HEK293T (cell line): ENCODE measurements around the gene JOSD2.

Experiments
- BHLHE40 ChIP-seq: fragments of 450-650 bp; IDR thresholded peaks from 2 replicates; pipeline ENCODE4 v1.6.1; 2016; ENCODE audit warnings: mild to moderate bottlenecking, moderate library complexity, borderline replicate concordance
- SP1 ChIP-seq: fragments of 450-650 bp; IDR thresholded peaks from 2 replicates; pipeline ENCODE4 v1.6.1; 2017
- SUZ12 ChIP-seq: fragments of 450-650 bp; IDR thresholded peaks from 2 replicates; pipeline ENCODE4 v1.6.1; 2016; ENCODE audit warnings: mild to moderate bottlenecking
- TARDBP ChIP-seq: fragments of 450-650 bp; IDR thresholded peaks from 2 replicates; pipeline ENCODE4 v1.6.1; 2016
- ZNF384 ChIP-seq: fragments of 450-650 bp; IDR thresholded peaks from 2 replicates; pipeline ENCODE4 v1.6.1; 2016

GRCh38 chr19:50518091-50519005 lies 7.4 kb upstream of the JOSD2 start:
- TF ChIP-seq ZNF384 = no peak
- TF ChIP-seq BHLHE40 = no peak
- no peak for TF ChIP-seq TARDBP
- no peak for TF ChIP-seq SP1
- TF ChIP-seq SUZ12 = no peak
